ENCODE results near the gene CDKAL1. TPM values are rescaled to one million over a fixed set of nuclear protein-coding genes. Genes with fewer than 3 reads are reported as not detected.

The CDKAL1 gene
- total and polyA plus RNA-seq, 2 of the 13 experiments (the other 11 are each of a cell fraction or from before 2014, with no cell fraction given): 9.5 to 27.7 TPM

DNA sequence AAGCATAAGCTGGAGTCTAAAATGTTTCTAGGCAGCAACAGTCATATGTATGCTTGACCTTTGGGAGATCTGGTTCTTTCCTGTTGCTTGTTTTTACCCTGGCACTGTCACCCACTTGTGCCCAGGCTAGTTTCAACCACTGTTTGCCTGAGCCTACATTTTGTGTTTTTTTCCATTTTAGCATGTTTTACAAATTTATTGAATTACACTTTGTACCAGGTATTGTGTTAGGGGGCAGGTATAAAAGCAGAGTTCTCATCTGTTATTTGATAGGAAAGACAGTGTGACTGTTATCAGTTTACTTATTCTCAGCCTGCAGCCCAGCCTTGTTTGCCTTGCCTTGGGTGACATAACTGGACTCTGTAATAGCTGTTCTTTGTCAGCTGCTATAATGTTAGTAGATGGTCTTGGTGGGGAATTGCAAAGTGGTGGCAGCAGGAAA is 147.0 kb downstream of the CDKAL1 start (continued):
- TF ChIP-seq BCL6 (CRISPR knock-in tag; IDR thresholded peaks at IDR 0.05) (peak; percentile 48; the same call in 1 of the 2 replicates), TBX2 (CRISPR knock-in tag; IDR thresholded peaks at IDR 0.05; ENCODE audit: borderline replicate concordance) (peak; percentile 76; the same call in 1 of the 2 replicates), MEF2D (CRISPR knock-in tag; IDR thresholded peaks at IDR 0.05) (no peak), KMT2B (CRISPR knock-in tag; IDR thresholded peaks at IDR 0.05) (peak; percentile 53; the same call in 1 of the 2 replicates), RBFOX2 (IDR thresholded peaks at IDR 0.05; ENCODE audit: low read depth, low read length) (no peak), KDM5B (CRISPR knock-in tag; IDR thresholded peaks at IDR 0.05; ENCODE audit: borderline replicate concordance) (no peak), DPF2 (CRISPR knock-in tag; IDR thresholded peaks at IDR 0.05; ENCODE audit: borderline replicate concordance, low read depth) (peak; percentile 63; the same call in 1 of the 2 replicates), ZNF12 (CRISPR knock-in tag; IDR thresholded peaks at IDR 0.05) (peak; percentile 52; the same call in 1 of the 2 replicates), TBX3 (IDR thresholded peaks at IDR 0.05; ENCODE audit: borderline replicate concordance) (no peak), HES4 (CRISPR knock-in tag; IDR thresholded peaks at IDR 0.05; ENCODE audit: borderline replicate concordance) (no peak), NONO (IDR thresholded peaks at IDR 0.05) (no peak), NONO (CRISPR knock-in tag; conservative IDR thresholded peaks at IDR 0.05) (0 out of 2 replicates have a peak, but pooled peaks have one; percentile 40), SMARCE1 (IDR thresholded peaks at IDR 0.05; ENCODE audit: borderline replicate concordance) (no peak), POGZ (CRISPR knock-in tag; IDR thresholded peaks at IDR 0.05) (peak; percentile 90), FOXP1 (IDR thresholded peaks at IDR 0.05) (no peak), FOXP1 (CRISPR knock-in tag; IDR thresholded peaks at IDR 0.05) (peak; percentile 42; the same call in 1 of the 2 replicates), ZNF567 (CRISPR knock-in tag; IDR thresholded peaks at IDR 0.05; ENCODE audit: borderline replicate concordance) (no peak), SSRP1 (CRISPR knock-in tag; IDR thresholded peaks at IDR 0.05) (0 out of 2 replicates have a peak, but pooled peaks have one; percentile 35), ZMYM4 (CRISPR knock-in tag; IDR thresholded peaks at IDR 0.05) (peak; percentile 78), ZNF235 (CRISPR knock-in tag; IDR thresholded peaks at IDR 0.05; ENCODE audit: borderline replicate concordance) (no peak)
- TF ChIP-seq, protein P1, sequence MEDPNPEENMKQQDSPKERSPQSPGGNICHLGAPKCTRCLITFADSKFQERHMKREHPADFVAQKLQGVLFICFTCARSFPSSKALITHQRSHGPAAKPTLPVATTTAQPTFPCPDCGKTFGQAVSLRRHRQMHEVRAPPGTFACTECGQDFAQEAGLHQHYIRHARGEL (CRISPR knock-in tag; IDR thresholded peaks at IDR 0.05): no peak
- TF ChIP-seq, protein P2, sequence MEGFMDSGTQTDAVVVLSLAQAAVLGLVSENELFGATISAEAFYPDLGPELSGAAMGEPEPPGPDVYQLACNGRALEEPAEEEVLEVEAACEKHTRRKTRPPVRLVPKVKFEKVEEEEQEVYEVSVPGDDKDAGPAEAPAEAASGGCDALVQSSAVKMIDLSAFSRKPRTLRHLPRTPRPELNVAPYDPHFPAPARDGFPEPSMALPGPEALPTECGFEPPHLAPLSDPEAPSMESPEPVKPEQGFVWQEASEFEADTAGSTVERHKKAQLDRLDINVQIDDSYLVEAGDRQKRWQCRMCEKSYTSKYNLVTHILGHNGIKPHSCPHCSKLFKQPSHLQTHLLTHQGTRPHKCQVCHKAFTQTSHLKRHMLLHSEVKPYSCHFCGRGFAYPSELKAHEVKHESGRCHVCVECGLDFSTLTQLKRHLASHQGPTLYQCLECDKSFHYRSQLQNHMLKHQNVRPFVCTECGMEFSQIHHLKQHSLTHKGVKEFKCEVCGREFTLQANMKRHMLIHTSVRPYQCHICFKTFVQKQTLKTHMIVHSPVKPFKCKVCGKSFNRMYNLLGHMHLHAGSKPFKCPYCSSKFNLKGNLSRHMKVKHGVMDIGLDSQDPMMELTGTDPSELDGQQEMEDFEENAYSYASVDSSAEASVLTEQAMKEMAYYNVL (CRISPR knock-in tag; IDR thresholded peaks at IDR 0.05; ENCODE audit: borderline replicate concordance): peak; percentile 47; the same call in 1 of the 2 replicates
- TF ChIP-seq, protein P3, sequence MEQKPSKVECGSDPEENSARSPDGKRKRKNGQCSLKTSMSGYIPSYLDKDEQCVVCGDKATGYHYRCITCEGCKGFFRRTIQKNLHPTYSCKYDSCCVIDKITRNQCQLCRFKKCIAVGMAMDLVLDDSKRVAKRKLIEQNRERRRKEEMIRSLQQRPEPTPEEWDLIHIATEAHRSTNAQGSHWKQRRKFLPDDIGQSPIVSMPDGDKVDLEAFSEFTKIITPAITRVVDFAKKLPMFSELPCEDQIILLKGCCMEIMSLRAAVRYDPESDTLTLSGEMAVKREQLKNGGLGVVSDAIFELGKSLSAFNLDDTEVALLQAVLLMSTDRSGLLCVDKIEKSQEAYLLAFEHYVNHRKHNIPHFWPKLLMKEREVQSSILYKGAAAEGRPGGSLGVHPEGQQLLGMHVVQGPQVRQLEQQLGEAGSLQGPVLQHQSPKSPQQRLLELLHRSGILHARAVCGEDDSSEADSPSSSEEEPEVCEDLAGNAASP (CRISPR knock-in tag; IDR thresholded peaks at IDR 0.05; ENCODE audit: borderline replicate concordance): peak; percentile 35; the same call in 1 of the 2 replicates
- TF ChIP-seq, protein P4, sequence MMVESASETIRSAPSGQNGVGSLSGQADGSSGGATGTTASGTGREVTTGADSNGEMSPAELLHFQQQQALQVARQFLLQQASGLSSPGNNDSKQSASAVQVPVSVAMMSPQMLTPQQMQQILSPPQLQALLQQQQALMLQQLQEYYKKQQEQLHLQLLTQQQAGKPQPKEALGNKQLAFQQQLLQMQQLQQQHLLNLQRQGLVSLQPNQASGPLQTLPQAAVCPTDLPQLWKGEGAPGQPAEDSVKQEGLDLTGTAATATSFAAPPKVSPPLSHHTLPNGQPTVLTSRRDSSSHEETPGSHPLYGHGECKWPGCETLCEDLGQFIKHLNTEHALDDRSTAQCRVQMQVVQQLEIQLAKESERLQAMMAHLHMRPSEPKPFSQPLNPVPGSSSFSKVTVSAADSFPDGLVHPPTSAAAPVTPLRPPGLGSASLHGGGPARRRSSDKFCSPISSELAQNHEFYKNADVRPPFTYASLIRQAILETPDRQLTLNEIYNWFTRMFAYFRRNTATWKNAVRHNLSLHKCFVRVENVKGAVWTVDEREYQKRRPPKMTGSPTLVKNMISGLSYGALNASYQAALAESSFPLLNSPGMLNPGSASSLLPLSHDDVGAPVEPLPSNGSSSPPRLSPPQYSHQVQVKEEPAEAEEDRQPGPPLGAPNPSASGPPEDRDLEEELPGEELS (CRISPR knock-in tag; IDR thresholded peaks at IDR 0.05): peak; percentile 60
- TF ChIP-seq, protein P5, sequence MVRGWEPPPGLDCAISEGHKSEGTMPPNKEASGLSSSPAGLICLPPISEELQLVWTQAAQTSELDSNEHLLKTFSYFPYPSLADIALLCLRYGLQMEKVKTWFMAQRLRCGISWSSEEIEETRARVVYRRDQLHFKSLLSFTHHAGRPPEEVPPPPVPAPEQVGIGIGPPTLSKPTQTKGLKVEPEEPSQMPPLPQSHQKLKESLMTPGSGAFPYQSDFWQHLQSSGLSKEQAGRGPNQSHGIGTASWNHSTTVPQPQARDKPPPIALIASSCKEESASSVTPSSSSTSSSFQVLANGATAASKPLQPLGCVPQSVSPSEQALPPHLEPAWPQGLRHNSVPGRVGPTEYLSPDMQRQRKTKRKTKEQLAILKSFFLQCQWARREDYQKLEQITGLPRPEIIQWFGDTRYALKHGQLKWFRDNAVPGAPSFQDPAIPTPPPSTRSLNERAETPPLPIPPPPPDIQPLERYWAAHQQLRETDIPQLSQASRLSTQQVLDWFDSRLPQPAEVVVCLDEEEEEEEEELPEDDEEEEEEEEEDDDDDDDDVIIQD (CRISPR knock-in tag; IDR thresholded peaks at IDR 0.05; ENCODE audit: low read depth): peak; percentile 92
